DLD1 (cell line): Measurements from ENCODE around the gene CHTF8.

Source experiments
- in situ Hi-C: cut with HindIII; loops from 2 replicates; pipeline ENCODE4 v1.10.0; 2017; ENCODE audit warnings: low sequenced_read_pairs

CHTF8 gene

GRCh38 chr16:69093974-69094373, 38.4 kb downstream of the CHTF8 start:
- in situ Hi-C loops, result no loop called here

DNA sequence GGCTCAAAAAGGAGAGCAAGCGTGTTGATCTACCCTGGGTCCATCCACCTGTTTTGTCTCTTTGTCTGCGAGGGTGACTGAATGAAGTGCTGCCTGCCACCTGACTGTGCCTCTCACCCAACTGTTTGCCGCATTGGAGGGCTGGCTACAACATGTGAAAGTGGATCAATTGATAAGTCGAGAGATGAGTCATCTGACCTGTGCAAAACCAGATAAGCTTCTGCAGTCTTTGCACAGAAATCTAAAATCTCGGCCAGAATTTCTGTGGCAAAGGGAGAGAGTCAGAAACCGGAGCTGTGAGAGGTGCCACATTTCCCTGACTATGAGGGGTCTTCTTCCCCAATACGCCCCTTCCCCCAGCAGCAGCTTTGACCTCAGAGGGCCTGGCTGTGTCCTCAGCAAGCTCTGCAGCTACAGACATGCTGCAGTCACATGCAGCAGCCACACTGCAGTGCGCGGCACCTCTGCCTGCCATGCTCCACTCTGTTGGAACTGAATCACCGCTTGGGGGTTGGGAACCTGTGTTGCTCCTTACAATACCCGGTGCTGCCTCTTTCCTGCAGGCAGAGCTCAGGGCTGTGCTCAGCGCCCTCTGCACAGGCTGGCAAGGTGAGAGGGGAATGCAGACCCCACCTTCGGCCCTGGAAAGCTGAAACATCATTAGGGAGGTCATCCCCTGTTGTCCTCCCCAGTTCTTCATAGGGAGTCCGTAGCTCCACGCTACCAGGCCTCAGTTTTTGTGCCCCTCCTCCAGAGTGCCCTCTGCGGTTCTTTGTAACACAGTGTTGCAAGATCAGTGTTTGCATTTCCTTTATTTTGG, 43.1 kb downstream of the CHTF8 start:
- in situ Hi-C loops, result no loop called here

GRCh38 chr16:69088684-69089083, 43.7 kb downstream of the CHTF8 start:
- in situ Hi-C loops, result no loop called here

DNA sequence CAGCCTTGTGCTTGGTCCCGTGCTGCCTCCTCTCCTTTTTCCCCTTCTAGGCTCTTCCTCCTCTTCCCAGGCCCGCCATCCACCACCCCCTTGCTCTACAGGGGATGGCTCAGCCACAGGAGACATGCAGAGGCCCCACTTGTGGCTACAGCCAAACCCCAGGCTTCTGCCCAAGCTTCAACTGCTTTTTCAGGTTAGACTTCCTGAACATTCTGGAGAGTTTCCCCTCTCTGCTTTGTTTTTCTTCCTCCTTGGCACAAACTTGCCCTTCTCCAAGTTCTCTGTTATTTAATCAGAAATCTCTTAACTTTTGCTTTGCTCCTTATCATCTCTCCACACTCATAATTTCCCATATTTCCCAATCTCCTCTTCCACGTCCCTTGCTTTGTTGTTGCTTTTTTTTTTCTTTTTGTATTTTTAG, 45.2 kb downstream of the CHTF8 start:
- in situ Hi-C loops, result no loop called here

GRCh38 chr16:69085032-69085695, 47.2 kb downstream of the CHTF8 start:
- in situ Hi-C loops, result no loop called here

GRCh38 chr16:69084289-69084688, 48.1 kb downstream of the CHTF8 start:
- in situ Hi-C loops, result no loop called here

DNA sequence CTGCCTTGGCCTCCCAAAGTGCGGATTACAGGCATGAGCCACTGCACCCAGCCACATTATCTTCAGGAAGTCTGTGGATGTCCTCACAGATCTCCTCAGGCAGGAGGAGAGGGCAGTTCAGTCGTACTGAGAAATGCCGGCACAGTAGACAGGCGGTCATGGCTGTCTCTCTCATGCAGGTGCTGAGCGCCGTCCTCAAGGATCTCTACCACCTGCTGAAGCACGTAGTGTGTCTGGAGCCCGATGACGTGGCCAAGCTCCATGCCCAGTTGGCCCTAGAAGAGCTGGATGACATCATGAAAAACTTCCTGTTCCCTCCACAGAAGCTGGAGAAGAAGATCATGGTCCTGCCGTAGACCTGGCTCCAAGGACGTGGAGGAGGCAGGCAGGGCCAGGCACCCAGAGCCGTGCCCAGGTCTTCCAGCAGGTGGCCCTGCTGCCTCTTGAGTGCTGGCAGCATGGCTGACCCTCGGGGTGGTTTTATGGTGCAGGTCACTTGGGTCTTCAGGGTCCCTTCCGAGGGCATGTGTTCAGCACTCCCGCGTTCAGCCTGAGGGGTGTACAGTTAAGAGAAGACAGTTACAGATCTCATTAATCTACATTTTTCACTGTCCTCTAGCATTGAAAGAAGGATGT, 49.0 kb downstream of the CHTF8 start:
- in situ Hi-C loops, result no loop called here

- in situ Hi-C loops, result no loop called here
These were observed 52.7 kb downstream of the CHTF8 start for GRCh38 chr16:69079697-69080096.

DNA sequence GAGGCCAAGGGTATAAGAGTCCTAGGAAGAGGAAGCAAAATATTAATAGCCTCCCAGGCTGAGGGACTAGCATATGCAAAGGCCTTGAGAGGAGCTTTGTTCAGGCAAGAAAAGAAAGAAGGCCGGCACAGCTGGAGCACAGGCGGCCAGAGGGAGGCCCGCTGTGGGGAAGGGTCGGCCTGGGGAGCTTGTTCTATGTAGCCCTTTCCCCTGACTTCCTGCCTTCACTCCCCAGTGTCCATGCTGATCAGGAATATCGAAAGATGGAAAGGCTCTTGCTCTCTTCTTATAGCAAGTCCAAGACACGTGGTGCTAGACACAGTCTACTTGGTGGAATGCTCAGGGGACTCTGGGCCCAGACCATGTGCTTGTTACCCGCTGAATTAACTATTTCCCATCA, 54.3 kb downstream of the CHTF8 start:
- in situ Hi-C loops, result no loop called here

- in situ Hi-C loops, result no loop called here
These were observed 55.1 kb downstream of the CHTF8 start for GRCh38 chr16:69077251-69077650.

- in situ Hi-C loops, result no loop called here
These were observed 59.1 kb downstream of the CHTF8 start for GRCh38 chr16:69073181-69073702.

- in situ Hi-C loops, result no loop called here
These were observed 59.8 kb downstream of the CHTF8 start for GRCh38 chr16:69072640-69072974.

- in situ Hi-C loops, result no loop called here
These were observed 61.4 kb downstream of the CHTF8 start for GRCh38 chr16:69071036-69071435.

DNA sequence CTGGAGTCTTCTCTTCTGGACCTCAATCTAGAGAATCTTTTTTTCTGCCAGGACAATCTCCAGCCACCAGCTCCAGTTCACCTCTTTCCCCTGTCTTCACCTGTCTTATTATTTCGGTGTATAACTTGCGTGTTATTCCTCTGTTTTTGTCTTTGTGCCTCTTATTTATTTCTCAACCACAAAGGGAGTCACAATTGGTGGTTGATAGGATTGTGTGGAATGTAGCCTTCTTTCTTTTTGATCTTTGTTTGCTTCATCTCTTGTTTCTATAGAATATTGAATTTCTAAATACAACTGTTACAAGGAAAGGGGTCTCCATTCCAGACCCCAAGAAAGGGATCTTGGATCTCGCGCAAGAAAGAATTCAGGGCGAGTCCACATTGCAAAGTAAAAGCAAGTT, 62.9 kb downstream of the CHTF8 start:
- in situ Hi-C loops, result no loop called here
